ENCODE measurements around the gene PSENEN.
"Not testable (repeated sequence)": the region's sequence is repeated elsewhere in the genome, so short reads cannot be mapped to it uniquely, and the experiment has no call there.

Gene PSENEN

DNA sequence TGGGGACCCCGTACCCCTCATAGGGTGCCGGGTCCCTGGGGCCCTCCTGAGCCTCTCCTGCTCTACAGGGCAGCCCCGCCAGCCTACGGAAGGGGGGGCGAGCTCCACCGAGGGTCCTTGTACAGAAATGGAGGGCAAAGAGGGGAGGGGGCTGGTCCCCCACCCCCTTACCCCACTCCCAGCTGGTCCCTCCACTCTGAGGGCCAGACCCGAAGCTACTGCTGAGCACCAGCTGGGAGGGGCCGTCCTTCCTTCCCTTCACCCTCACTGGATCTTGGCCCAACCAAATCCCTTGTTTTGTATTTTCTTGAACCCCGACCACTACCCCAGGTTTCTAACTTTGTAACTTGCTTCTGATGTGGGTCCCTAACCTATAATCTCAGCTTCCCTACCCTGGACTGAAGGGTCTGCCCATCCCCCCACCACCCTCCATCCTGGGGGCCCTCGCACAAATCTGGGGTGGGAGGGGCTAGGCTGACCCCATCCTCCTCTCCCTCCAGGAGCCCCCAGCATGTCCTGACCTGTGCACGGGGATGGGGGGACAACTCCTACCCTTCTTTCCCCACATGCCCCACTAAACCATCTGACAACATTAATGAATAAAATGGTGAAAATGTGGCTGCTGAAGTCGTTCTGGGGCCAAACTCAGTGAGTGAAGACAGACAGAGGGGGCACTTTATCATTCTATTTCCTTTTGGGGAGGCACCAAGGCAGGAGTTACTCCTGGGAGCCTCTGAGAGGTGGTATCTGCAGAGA is 42.9 kb downstream of the PSENEN start:
- DNase-seq (ENCODE audit: low spot score), result no peak

- no peak for DNase-seq (ENCODE audit: low spot score)
These were observed 43.9 kb downstream of the PSENEN start for GRCh38 chr19:35789195-35789977.

- no peak for DNase-seq (ENCODE audit: low spot score)
These were observed 44.8 kb downstream of the PSENEN start for GRCh38 chr19:35789978-35790944.

GRCh38 chr19:35790981-35791813 is 45.7 kb downstream of the PSENEN start:
- no peak for DNase-seq (ENCODE audit: low spot score)

DNA sequence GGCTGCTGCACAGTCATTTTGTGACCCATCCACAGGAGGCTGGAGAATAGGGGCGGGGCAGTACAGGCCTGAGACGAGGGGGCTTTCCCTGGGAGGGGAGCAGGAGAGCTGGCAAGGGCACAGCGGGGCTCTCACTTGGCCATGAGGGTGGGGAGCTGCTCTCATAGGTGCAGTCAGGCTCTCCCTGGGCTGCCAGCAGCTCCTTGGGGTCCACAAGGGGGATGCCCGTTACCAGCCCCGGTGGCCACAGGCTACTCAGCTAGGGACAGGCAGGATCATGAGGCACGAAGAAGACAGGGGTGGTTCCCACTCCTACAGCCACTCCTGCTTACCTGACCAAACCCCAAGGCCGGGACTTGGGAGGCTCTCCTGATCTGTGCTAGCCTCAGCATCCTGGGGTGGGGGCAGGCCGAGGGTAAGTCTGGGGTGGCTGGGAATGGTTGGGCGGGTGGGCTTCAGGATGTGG is 46.4 kb downstream of the PSENEN start:
- no peak for DNase-seq (ENCODE audit: low spot score)

DNA sequence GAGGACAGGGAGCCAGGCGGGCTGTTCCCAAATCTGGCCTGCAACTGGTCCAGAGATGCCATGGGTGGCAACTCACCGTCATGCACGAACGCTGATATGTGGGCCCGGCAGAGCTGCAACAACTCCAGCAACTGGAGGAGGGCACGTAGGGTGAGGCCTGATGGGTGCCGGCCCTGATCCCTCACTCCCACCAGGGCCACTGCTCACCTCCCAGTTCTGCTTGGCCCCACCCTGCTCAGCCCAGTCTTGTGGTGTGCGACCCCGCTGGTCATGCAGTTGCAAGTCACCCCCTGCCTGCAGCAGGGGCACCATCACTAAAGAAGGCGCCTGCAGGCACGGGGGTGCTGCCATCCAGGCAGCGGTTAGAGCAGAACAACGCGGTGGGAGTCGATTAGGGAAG is 46.9 kb downstream of the PSENEN start:
- DNase-seq (ENCODE audit: low spot score), result no peak

DNA sequence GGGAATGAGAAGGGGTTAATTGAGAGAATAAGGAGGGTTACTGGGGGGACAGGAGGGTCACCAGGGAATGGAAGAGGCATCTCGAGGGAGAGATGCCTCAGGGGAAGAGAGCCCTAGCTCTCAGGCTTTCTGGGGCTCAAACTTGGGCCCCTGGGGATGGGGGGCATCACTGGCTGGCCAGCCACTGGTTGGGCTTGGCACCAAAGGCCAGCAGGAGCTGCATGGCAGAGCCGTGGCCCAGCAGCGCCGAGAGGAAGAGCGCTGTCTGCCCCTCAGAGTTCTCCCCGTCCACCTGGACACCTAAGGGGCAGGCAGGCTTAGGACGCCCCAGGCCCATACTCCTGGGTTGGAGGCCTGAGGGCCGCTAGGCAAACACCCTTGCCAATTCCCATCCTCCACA is 47.4 kb downstream of the PSENEN start:
- DNase-seq (ENCODE audit: low spot score), result no peak

DNA sequence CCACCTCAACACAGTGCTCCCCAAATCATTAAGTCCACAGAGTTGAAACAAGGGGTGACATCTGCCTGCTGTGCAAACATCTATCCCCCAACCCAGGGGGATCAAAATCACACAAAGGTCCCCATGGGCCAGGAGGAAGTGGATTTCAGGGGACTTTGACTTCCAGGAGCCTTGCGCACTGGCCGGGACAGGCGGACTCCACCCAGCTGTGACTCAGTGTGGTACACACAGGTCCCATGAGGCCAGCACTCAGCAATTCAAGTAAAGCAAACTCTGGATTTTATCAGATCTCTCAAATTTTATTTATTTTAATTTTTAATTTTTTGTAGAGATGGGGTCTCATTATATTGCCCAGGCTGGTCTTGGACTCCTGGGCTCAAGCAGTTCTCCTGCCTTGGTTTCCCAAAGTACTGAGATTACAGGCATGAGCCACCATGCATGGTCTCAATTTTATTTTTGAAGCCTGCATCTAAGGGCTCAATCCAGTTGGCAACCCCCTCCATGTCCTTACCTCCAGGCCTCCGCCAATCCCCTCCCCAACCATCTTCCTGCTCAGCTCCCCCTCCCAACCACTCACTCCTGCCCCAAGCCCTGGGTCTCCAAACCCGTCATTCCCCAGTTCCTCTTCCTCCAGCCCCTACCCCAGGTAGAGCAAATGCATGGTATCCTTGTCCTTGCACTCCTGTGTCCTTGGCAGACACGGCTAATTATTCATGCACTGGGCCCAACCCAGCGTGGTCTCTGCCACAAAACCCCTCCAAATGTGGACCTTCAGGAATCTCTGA is 48.1 kb downstream of the PSENEN start:
- no peak for DNase-seq (ENCODE audit: low spot score)

- not testable (repeated sequence) for DNase-seq (ENCODE audit: low spot score)
These were observed 50.1 kb downstream of the PSENEN start for GRCh38 chr19:35795564-35795963.

Data from LoVo (cell line).